SHP77 (cell line): Measurements from ENCODE around the gene GMDS.
A peak's percentile ranks its signal among the peaks of the same experiment; 100 is the strongest.

Source experiments
- DNase-seq, 2 experiments: peaks; one replicate each; lab custom pipeline; 2025; lab: John Stamatoyannopoulos, UW

Gene GMDS

DNA sequence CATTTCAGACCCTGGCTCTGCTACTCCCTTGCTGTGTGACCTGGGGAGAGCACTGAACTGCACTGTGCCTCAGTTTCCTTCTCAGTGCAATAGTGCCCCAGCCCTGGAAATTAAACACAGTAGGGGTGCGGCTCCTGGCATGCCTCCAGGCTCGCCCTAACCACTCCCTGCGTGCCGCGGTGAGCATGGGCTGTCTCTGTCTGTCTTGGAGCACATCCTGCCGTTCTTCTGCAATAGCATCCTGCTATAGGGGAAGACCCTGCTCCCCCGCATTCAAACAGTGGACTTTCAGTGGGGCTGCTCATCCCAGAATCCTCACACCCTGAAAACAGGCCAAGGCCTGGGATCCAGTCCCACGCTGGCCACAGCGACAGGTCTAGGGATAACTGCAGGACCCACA lies 506.2 kb downstream of the GMDS start:
- DNase-seq: no peak

- no peak for DNase-seq
Observed at GRCh38 chr6:1738558-1739081, 506.8 kb downstream of the GMDS start.

DNA sequence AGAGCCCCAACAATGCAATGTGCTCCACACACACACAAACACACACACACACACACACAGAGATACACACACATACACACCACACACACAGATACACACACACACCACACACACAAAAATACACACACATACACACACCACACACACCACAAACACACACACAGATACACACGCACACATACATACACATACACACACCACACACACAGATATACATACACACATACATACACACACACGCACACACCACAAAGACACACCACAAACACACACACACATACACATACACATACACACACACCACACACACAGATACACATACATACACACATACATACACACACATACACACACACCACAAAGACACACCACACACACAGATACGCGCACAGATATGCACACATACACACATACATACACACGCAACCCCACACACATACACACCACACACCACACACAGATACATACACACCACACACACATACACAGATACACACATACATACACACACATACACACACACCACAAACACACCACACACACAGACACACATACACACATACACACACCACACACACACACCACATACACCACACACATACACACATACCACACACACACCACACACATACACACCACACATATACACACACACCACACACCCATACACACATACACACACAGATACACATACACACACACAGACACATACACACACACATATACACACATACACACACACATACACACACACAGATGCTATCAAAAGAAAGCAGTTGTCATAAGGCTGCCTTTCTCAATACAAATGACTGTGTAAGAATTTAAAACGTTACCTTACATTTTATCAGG lies 507.7 kb downstream of the GMDS start:
- DNase-seq: no peak

DNA sequence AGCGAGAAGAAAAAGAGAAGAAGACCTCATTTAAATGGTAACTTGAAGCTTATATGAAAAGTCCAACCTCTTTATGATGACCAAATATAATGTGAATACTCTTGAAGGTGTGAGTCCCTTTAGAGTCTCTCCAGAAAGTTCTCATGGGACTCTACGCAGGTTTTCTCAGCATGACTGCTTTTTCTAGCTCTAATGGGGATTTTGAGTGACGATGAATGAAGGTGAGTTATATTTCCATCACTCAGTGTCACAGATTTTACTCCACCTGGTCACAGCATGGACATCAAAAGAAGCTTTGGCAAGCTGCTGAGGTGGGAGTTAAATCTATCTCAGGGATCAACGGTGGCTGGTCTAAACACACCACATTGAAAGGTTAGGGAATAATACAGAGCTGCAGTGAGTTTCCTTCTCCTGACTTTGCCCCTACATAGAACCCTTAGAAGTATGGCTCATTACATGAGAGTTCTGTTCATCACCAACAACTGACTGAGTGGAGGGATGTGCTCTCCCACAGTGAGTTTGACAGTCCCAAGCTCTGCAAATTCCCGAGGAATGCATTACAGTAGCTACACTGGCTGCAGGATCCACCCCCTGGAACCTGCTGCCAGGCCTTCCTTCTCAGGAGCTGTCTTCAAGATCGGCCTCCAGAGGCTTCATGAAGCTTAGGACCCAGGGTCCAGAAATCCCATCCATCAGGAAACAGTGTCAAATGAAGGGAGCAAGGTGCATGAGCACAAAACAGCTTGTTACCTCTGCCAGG lies 508.9 kb downstream of the GMDS start:
- no peak for DNase-seq

- DNase-seq: no peak
Observed at GRCh38 chr6:1735239-1735803, 510.1 kb downstream of the GMDS start.

- DNase-seq: no peak
Observed at GRCh38 chr6:1730882-1731281, 514.5 kb downstream of the GMDS start.

DNA sequence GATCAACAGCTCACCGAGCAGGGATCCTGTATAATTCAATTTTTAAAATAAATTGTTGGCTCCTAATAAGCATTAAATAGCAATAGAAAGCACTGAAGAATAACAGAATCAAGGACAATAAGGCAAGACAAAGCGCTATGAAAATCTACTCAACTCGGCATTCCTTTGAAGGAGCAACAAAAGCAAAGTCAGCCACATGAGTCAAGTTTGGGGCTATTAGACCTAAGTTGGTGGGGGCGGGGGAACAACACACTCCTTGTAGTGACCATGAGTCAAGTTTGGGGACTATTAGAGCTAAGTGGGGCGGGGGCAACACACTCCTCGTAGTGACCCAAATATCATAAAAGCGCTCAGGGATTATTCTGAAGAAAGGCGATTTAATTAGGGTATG lies 515.7 kb downstream of the GMDS start:
- no peak for DNase-seq

GRCh38 chr6:1729133-1729749 lies 516.2 kb downstream of the GMDS start:
- DNase-seq: no peak

DNA sequence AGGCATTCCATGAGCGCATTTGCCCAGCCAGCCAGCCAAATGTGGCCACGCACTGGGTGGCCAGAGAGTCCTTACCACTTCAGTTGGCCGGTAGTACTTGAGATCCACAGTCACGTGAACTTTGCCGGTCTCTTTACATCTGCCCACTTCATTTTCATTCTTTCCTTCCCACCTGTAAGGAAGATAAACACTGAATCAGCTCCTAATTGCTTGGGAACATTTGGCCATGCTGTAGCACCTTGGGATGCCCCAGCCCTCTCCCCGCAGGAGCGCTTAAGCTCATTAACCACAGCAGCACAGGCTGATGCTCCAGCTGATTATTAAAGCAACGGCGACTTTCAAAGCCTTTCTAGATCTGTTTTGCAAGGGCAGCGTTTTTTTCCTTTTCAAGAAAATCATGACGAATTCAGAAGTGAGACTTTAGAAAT lies 519.0 kb downstream of the GMDS start:
- DNase-seq: peak; percentile 7 to 18

DNA sequence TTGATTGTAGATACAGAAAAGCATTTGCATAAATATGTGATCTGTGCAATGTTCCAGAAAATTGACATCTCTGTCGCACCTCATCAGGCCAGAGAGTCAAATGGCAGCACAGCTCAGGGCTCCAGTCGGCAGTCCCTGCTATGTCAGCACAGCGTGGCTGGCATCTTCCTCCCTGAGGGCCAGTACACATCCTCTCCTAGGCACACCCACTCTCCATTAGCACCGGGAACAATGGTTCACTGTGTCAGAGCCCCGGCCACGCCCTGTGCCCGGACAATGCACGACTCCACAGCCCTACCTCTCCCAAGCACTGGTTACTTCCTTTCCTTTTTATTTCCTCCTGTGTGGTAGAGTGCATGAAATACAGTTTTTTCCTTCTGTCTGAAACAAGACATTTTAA lies 520.8 kb downstream of the GMDS start:
- no peak for DNase-seq

- DNase-seq: peak in 1 of 2 experiments; percentile 3
Observed at GRCh38 chr6:1724124-1724523, 521.3 kb downstream of the GMDS start.

- no peak for DNase-seq
Observed at GRCh38 chr6:1722801-1723200, 522.6 kb downstream of the GMDS start.

- no peak for DNase-seq
Observed at GRCh38 chr6:1720620-1721322, 524.6 kb downstream of the GMDS start.

DNA sequence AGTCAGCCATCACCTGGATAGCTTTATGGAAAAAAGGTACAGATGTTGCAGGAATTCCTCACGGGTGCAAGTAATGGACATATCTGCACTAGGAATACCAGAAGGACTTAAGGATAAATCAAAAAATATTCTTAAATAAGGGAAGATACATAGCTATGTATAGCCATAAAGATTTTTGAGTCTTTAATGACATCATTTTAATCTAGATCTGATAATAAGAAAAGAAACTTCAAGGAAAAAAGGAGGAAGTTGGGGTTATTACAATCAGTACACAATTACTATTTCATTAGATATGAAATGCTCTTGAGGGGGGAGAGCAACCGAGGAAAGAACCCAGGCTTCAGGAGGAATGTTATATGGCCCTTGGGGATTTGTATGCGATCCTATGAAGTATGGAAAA lies 525.5 kb downstream of the GMDS start:
- DNase-seq: no peak

- DNase-seq: no peak
Observed at GRCh38 chr6:1716868-1717267, 528.5 kb downstream of the GMDS start.

GRCh38 chr6:1716396-1716795 lies 529.0 kb downstream of the GMDS start:
- no peak for DNase-seq

- no peak for DNase-seq
Observed at GRCh38 chr6:1715336-1715735, 530.1 kb downstream of the GMDS start.

GRCh38 chr6:1714654-1715053 lies 530.8 kb downstream of the GMDS start:
- DNase-seq: no peak

- no peak for DNase-seq
Observed at GRCh38 chr6:1713016-1713600, 532.3 kb downstream of the GMDS start.

DNA sequence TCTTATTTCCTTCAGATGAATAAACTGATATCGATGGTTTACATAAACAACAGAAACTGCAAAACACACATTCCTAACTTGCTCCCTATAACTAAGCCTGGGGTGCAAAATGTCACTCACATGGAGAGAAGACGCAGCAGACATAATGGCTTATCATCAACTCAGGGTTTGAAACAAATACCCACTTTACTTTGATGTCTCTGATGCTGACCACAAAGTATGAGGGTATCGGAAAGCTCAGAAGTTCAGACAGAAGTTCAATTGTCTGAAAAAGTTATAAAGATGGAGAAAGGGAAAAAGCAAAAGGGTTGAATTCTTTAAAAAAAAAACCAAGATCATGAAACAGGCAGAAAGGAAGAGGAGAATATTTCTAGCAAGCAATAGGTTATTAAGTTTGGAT lies 533.0 kb downstream of the GMDS start:
- DNase-seq: no peak

DNA sequence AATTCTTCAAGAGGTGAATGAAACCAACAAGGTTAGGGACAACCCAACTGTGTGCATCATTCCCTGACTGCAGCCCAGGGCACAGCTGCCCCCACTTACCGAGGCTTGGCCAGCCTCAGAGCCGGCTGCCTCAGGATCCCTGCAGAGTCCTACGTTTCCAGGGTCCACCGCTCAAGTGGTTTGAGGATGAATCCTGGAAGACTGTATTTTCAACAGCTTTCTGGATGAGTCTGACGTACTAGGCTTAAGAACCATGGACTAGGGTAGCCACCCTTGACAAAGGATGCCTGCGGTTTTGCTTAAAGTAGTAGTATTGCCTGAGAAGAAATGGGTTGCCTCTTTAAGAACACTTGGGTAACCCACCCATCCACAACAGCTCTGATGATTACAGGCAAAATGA lies 534.3 kb downstream of the GMDS start:
- no peak for DNase-seq
